ENCODE results near the gene NRG4. TPM values are rescaled to one million over a fixed set of nuclear protein-coding genes. Genes with fewer than 3 reads are reported as not detected.

The NRG4 gene
- total RNA-seq, 1 donor from 2014 or later = 0.36 TPM

DNA sequence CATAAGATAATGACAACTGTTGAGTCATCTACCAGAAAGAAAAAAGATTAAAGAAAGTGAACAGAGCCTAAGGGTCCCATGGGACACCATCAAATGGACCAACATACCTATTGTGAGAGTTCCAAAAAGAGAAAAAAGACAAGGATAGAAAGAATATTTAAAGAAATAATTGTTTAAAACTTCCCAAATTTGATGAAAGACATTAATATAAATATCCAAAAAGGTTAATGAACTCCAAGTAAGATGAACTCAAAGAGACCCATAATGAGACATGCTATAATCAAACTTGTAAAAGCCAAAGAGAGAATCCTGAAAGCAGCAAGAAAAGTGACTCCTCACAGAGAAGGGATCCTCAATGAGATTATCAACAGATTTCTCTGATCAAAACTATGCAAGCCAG is 8.9 kb downstream of the NRG4 start:
- no peaks in the 10 kb centered on the region for H3K36me3 Mint-ChIP-seq
- Histone ChIP-seq H3K4me3 (no peak overlapping the region), H3K27me3 (no peaks in the 10 kb centered on the region), H4K20me1 (ENCODE audit: low read depth) (no peaks in the 10 kb centered on the region), H3K27ac (no peak overlapping the region), H2AFZ (replicated peaks) (no peak overlapping the region), H3K4me1 (no peaks in the 10 kb centered on the region), H3K36me3 (no peaks in the 10 kb centered on the region), H3K79me2 (ENCODE audit: low read depth) (no peaks in the 10 kb centered on the region), H3F3A (ENCODE audit: low read depth) (no peaks in the 10 kb centered on the region), H3K9ac (no peak overlapping the region), H3K9me3 (ENCODE audit: low read depth) (no peaks in the 10 kb centered on the region), H3K4me2 (no peak overlapping the region)
- H3K27ac Mint-ChIP-seq = no peak overlapping the region
- TF ChIP-seq, protein P1, sequence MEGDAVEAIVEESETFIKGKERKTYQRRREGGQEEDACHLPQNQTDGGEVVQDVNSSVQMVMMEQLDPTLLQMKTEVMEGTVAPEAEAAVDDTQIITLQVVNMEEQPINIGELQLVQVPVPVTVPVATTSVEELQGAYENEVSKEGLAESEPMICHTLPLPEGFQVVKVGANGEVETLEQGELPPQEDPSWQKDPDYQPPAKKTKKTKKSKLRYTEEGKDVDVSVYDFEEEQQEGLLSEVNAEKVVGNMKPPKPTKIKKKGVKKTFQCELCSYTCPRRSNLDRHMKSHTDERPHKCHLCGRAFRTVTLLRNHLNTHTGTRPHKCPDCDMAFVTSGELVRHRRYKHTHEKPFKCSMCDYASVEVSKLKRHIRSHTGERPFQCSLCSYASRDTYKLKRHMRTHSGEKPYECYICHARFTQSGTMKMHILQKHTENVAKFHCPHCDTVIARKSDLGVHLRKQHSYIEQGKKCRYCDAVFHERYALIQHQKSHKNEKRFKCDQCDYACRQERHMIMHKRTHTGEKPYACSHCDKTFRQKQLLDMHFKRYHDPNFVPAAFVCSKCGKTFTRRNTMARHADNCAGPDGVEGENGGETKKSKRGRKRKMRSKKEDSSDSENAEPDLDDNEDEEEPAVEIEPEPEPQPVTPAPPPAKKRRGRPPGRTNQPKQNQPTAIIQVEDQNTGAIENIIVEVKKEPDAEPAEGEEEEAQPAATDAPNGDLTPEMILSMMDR (IDR thresholded peaks at IDR 0.05) = no peak
- H3K27me3 Mint-ChIP-seq (ENCODE audit: insufficient read depth, low read depth) = no peaks in the 10 kb centered on the region
- no peak overlapping the region for H3K4me3 Mint-ChIP-seq
- no peaks in the 10 kb centered on the region for H3K9me3 Mint-ChIP-seq
- no peaks in the 10 kb centered on the region for H3K4me1 Mint-ChIP-seq
- no peak for DNase-seq (ENCODE audit: low spot score)

GRCh38 chr15:75995611-75996010 is 16.6 kb downstream of the NRG4 start:
- Histone ChIP-seq H3K27me3 (no peaks in the 10 kb centered on the region), H2AFZ (replicated peaks) (no peak overlapping the region), H3K4me1 (no peaks in the 10 kb centered on the region), H3F3A (ENCODE audit: low read depth) (no peaks in the 10 kb centered on the region), H3K27ac (no peak overlapping the region), H4K20me1 (ENCODE audit: low read depth) (no peaks in the 10 kb centered on the region), H3K4me3 (no peak overlapping the region), H3K9ac (no peak overlapping the region), H3K9me3 (ENCODE audit: low read depth) (no peaks in the 10 kb centered on the region), H3K36me3 (no peaks in the 10 kb centered on the region), H3K4me2 (no peak overlapping the region), H3K79me2 (ENCODE audit: low read depth) (no peaks in the 10 kb centered on the region)
- Mint-ChIP-seq H3K27ac (no peak overlapping the region), H3K36me3 (no peaks in the 10 kb centered on the region), H3K9me3 (peaks cover 4% of the 10 kb centered on the region), H3K27me3 (ENCODE audit: insufficient read depth, low read depth) (peaks cover 2% of the 10 kb centered on the region), H3K4me1 (no peaks in the 10 kb centered on the region), H3K4me3 (no peak overlapping the region)
- DNase-seq (ENCODE audit: low spot score) = no peak
- TF ChIP-seq EZH2 (IDR thresholded peaks at IDR 0.05) (no peak), EZH2phosphoT487 (IDR thresholded peaks at IDR 0.05) (no peak)
- TF ChIP-seq, protein P1 (IDR thresholded peaks at IDR 0.05) = no peak

- TF ChIP-seq EZH2 (IDR thresholded peaks at IDR 0.05) (no peak), EZH2phosphoT487 (IDR thresholded peaks at IDR 0.05) (no peak)
- TF ChIP-seq, protein P1 (IDR thresholded peaks at IDR 0.05) = no peak
- H3K36me3 Mint-ChIP-seq = no peaks in the 10 kb centered on the region
- H3K9me3 Mint-ChIP-seq = peaks cover 4% of the 10 kb centered on the region
- DNase-seq (ENCODE audit: low spot score) = no peak
- H3F3A ChIP-seq (ENCODE audit: low read depth) = no peaks in the 10 kb centered on the region
- H3K36me3 ChIP-seq = no peaks in the 10 kb centered on the region
- no peak overlapping the region for H3K4me2 ChIP-seq
- H3K9ac ChIP-seq = no peak overlapping the region
- no peak overlapping the region for H3K27ac Mint-ChIP-seq
- H3K79me2 ChIP-seq (ENCODE audit: low read depth) = no peaks in the 10 kb centered on the region
- H3K27me3 Mint-ChIP-seq (ENCODE audit: insufficient read depth, low read depth) = peaks cover 2% of the 10 kb centered on the region
- H3K4me1 ChIP-seq = no peaks in the 10 kb centered on the region
- no peaks in the 10 kb centered on the region for H4K20me1 ChIP-seq (ENCODE audit: low read depth)
- H2AFZ ChIP-seq (replicated peaks) = no peak overlapping the region
- H3K27ac ChIP-seq = no peak overlapping the region
- no peak overlapping the region for H3K4me3 Mint-ChIP-seq
- H3K27me3 ChIP-seq = no peaks in the 10 kb centered on the region
- no peaks in the 10 kb centered on the region for H3K9me3 ChIP-seq (ENCODE audit: low read depth)
- no peak overlapping the region for H3K4me3 ChIP-seq
- H3K4me1 Mint-ChIP-seq = no peaks in the 10 kb centered on the region
These were observed 18.0 kb downstream of the NRG4 start for GRCh38 chr15:75994220-75994619.

DNA sequence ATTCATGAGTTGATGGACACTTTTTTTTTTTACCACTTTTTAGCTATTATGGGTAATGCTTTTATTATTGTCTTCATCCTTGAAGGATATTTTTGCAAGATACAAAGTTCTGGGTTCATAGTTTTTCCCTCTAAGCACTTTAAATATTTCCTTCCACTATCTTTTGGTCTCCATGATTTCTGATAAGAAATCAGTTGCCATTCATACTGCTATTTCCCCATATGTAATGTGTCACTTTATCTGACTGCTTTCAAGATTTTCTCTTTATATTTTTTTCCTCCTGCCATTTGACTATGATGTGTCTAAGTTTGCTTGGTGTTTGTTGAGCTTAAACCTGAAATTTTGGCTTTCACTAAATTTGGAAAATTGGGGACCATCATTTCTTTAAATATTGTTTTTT is 19.3 kb downstream of the NRG4 start:
- Histone ChIP-seq H3K9me3 (ENCODE audit: low read depth) (no peaks in the 10 kb centered on the region), H3K27me3 (no peaks in the 10 kb centered on the region), H3K4me1 (no peaks in the 10 kb centered on the region), H3K4me3 (no peak overlapping the region), H3F3A (ENCODE audit: low read depth) (no peaks in the 10 kb centered on the region), H3K79me2 (ENCODE audit: low read depth) (no peaks in the 10 kb centered on the region), H2AFZ (replicated peaks) (no peak overlapping the region), H4K20me1 (ENCODE audit: low read depth) (no peaks in the 10 kb centered on the region), H3K36me3 (no peaks in the 10 kb centered on the region), H3K4me2 (no peak overlapping the region), H3K27ac (no peak overlapping the region), H3K9ac (no peak overlapping the region)
- no peaks in the 10 kb centered on the region for H3K4me1 Mint-ChIP-seq
- no peak overlapping the region for H3K4me3 Mint-ChIP-seq
- H3K27me3 Mint-ChIP-seq (ENCODE audit: insufficient read depth, low read depth) = peaks cover 2% of the 10 kb centered on the region
- H3K27ac Mint-ChIP-seq = no peak overlapping the region
- no peaks in the 10 kb centered on the region for H3K36me3 Mint-ChIP-seq
- H3K9me3 Mint-ChIP-seq = peaks cover 4% of the 10 kb centered on the region
- DNase-seq (ENCODE audit: low spot score) = no peak
- TF ChIP-seq EZH2phosphoT487 (IDR thresholded peaks at IDR 0.05) = no peak
- no peak for TF ChIP-seq EZH2 (IDR thresholded peaks at IDR 0.05)
- TF ChIP-seq, protein P1 (IDR thresholded peaks at IDR 0.05) = no peak
